ENCODE results near the gene SLC9A9.

GRCh38 chr3:143428294-143428693 lies 420.0 kb downstream of the SLC9A9 start:
- TF ChIP-seq CTCF (IDR thresholded peaks at IDR 0.05; ENCODE audit: borderline replicate concordance, extremely low read depth, low read length, poor library complexity, severe bottlenecking) (no peak), EZH2 (IDR thresholded peaks at IDR 0.05; ENCODE audit: borderline replicate concordance, low read depth, low read length, severe bottlenecking) (no peak)

All from DND-41 (cell line).